Measurements from ENCODE around the gene RASSF5. TPM values are rescaled to one million over a fixed set of nuclear protein-coding genes. Genes with fewer than 3 reads are reported as not detected.

RASSF5 gene
- polyA plus RNA-seq, 1 donor from 2014 or later, result 4.0 TPM

DNA sequence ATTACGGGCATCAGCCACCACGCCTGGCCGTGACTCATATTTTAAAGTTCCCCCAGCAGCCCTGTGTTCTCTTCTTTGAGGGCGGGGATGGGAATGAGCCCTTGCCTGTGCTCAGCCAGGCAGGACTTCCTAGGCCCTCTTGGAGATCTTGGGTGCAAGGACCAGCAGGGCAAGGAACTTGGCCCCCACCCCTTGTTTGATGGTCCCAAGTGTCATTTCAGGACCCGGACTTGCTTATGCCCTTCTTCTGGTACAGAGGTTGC is 9.3 kb downstream of the RASSF5 start:
- Histone ChIP-seq H3K4me3 (ENCODE audit: low read length) (no peak overlapping the region), H3K79me2 (replicated peaks; ENCODE audit: insufficient read depth, low read length) (no peaks in the 10 kb centered on the region), H4K20me1 (ENCODE audit: insufficient read depth) (no peaks in the 10 kb centered on the region), H3K9me2 (ENCODE audit: insufficient read depth, low read length) (no peaks in the 10 kb centered on the region), H3F3A (ENCODE audit: insufficient read depth, low read length, poor library complexity, severe bottlenecking) (peaks cover 4% of the 10 kb centered on the region), H3K27me3 (ENCODE audit: insufficient read depth, low read depth, low read length) (no peaks in the 10 kb centered on the region), H3K27ac (ENCODE audit: low read length) (no peak overlapping the region), H3K9ac (ENCODE audit: low read length) (no peak overlapping the region), H2AFZ (ENCODE audit: low read depth, low read length) (no peak overlapping the region), H3K36me3 (ENCODE audit: insufficient read depth, low read length) (no peaks in the 10 kb centered on the region), H3K4me2 (ENCODE audit: low read length) (no peak overlapping the region), H3K9me3 (ENCODE audit: low read length) (no peaks in the 10 kb centered on the region)
- TF ChIP-seq, protein P1, sequence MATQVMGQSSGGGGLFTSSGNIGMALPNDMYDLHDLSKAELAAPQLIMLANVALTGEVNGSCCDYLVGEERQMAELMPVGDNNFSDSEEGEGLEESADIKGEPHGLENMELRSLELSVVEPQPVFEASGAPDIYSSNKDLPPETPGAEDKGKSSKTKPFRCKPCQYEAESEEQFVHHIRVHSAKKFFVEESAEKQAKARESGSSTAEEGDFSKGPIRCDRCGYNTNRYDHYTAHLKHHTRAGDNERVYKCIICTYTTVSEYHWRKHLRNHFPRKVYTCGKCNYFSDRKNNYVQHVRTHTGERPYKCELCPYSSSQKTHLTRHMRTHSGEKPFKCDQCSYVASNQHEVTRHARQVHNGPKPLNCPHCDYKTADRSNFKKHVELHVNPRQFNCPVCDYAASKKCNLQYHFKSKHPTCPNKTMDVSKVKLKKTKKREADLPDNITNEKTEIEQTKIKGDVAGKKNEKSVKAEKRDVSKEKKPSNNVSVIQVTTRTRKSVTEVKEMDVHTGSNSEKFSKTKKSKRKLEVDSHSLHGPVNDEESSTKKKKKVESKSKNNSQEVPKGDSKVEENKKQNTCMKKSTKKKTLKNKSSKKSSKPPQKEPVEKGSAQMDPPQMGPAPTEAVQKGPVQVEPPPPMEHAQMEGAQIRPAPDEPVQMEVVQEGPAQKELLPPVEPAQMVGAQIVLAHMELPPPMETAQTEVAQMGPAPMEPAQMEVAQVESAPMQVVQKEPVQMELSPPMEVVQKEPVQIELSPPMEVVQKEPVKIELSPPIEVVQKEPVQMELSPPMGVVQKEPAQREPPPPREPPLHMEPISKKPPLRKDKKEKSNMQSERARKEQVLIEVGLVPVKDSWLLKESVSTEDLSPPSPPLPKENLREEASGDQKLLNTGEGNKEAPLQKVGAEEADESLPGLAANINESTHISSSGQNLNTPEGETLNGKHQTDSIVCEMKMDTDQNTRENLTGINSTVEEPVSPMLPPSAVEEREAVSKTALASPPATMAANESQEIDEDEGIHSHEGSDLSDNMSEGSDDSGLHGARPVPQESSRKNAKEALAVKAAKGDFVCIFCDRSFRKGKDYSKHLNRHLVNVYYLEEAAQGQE (IDR thresholded peaks at IDR 0.05; ENCODE audit: borderline replicate concordance), result no peak
- no peak for TF ChIP-seq POLR2AphosphoS5 (IDR thresholded peaks at IDR 0.05)

DNA sequence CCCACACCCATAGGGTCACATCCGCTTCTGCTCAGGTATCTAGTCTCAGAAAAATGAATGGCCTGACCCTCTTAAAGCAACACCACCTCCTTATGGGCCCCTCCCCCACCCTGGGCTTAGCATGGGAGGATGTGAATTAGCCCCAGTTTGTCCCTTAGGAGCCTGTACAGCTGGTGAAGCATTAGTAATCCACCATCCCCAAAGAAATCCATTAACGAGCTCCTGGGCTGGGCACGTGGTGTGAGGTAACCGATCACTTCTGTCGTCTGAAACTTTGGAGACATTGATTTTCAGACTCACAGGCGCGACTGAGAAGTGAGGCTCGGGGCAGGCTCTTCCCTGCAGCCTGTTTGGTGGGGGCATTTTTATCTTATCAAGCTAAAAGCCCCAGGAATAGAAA is 10.5 kb downstream of the RASSF5 start:
- Histone ChIP-seq H3K27me3 (ENCODE audit: insufficient read depth, low read depth, low read length) (no peaks in the 10 kb centered on the region), H4K20me1 (ENCODE audit: insufficient read depth) (no peaks in the 10 kb centered on the region), H3F3A (ENCODE audit: insufficient read depth, low read length, poor library complexity, severe bottlenecking) (no peaks in the 10 kb centered on the region), H3K79me2 (replicated peaks; ENCODE audit: insufficient read depth, low read length) (no peaks in the 10 kb centered on the region), H3K4me2 (ENCODE audit: low read length) (no peak overlapping the region), H3K36me3 (ENCODE audit: insufficient read depth, low read length) (no peaks in the 10 kb centered on the region), H3K4me3 (ENCODE audit: low read length) (no peak overlapping the region), H2AFZ (ENCODE audit: low read depth, low read length) (no peak overlapping the region), H3K27ac (ENCODE audit: low read length) (no peak overlapping the region), H3K9me3 (ENCODE audit: low read length) (no peaks in the 10 kb centered on the region), H3K9ac (ENCODE audit: low read length) (no peak overlapping the region), H3K9me2 (ENCODE audit: insufficient read depth, low read length) (no peaks in the 10 kb centered on the region)
- TF ChIP-seq MXI1 (conservative IDR thresholded peaks at IDR 0.05; ENCODE audit: poor library complexity, severe bottlenecking), result no peak
- TF ChIP-seq POLR2AphosphoS5 (IDR thresholded peaks at IDR 0.05), result no peak
- TF ChIP-seq EZH2 (IDR thresholded peaks at IDR 0.05; ENCODE audit: borderline replicate concordance, insufficient read depth, low read length, poor library complexity, severe bottlenecking), result no peak
- no peak for TF ChIP-seq SMC3 (conservative IDR thresholded peaks at IDR 0.05; ENCODE audit: poor library complexity)
- TF ChIP-seq, protein P2, sequence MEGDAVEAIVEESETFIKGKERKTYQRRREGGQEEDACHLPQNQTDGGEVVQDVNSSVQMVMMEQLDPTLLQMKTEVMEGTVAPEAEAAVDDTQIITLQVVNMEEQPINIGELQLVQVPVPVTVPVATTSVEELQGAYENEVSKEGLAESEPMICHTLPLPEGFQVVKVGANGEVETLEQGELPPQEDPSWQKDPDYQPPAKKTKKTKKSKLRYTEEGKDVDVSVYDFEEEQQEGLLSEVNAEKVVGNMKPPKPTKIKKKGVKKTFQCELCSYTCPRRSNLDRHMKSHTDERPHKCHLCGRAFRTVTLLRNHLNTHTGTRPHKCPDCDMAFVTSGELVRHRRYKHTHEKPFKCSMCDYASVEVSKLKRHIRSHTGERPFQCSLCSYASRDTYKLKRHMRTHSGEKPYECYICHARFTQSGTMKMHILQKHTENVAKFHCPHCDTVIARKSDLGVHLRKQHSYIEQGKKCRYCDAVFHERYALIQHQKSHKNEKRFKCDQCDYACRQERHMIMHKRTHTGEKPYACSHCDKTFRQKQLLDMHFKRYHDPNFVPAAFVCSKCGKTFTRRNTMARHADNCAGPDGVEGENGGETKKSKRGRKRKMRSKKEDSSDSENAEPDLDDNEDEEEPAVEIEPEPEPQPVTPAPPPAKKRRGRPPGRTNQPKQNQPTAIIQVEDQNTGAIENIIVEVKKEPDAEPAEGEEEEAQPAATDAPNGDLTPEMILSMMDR (IDR thresholded peaks at IDR 0.05; ENCODE audit: poor library complexity, severe bottlenecking), result no peak

DNA sequence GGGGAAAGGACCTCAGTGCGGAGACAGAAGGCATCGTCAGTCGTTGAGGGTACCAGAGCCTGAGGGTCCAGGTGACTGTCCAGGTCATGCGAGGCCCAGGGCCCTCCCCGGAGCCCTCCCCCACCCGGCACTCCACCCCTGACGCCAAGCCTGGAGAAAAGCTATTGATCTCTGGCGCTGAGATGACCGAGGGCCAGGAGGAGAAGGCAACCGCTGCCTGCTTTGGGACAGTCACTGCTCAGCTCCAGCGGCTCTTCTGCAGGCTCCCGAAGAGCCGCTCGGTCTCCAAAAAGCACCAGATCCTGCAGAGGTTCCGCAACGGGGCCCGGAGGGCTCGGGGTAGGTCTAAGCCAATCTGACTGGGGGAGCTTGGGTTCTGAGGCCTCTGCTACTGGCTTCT is 10.9 kb downstream of the RASSF5 start:
- H3K9ac ChIP-seq (ENCODE audit: low read length), result no peak overlapping the region
- H3K27me3 ChIP-seq (ENCODE audit: insufficient read depth, low read depth, low read length), result no peaks in the 10 kb centered on the region
- no peaks in the 10 kb centered on the region for H3K79me2 ChIP-seq (replicated peaks; ENCODE audit: insufficient read depth, low read length)
- H2AFZ ChIP-seq (ENCODE audit: low read depth, low read length), result no peak overlapping the region
- no peaks in the 10 kb centered on the region for H3K9me2 ChIP-seq (ENCODE audit: insufficient read depth, low read length)
- H4K20me1 ChIP-seq (ENCODE audit: insufficient read depth), result no peaks in the 10 kb centered on the region
- H3K36me3 ChIP-seq (ENCODE audit: insufficient read depth, low read length), result no peaks in the 10 kb centered on the region
- no peak overlapping the region for H3K4me2 ChIP-seq (ENCODE audit: low read length)
- TF ChIP-seq, protein P2 (IDR thresholded peaks at IDR 0.05; ENCODE audit: poor library complexity, severe bottlenecking), result no peak
- TF ChIP-seq TAF1 (IDR thresholded peaks at IDR 0.05; ENCODE audit: low read depth) (no peak), RAD21 (conservative IDR thresholded peaks at IDR 0.05) (no peak), POLR2AphosphoS5 (IDR thresholded peaks at IDR 0.05) (no peak), EZH2 (IDR thresholded peaks at IDR 0.05; ENCODE audit: borderline replicate concordance, insufficient read depth, low read length, poor library complexity, severe bottlenecking) (no peak), EP300 (conservative IDR thresholded peaks at IDR 0.05; ENCODE audit: poor library complexity, severe bottlenecking) (no peak), SMC3 (conservative IDR thresholded peaks at IDR 0.05; ENCODE audit: poor library complexity) (no peak), MXI1 (conservative IDR thresholded peaks at IDR 0.05; ENCODE audit: poor library complexity, severe bottlenecking) (no peak)
- TF ChIP-seq, protein P1 (IDR thresholded peaks at IDR 0.05; ENCODE audit: borderline replicate concordance), result no peak
- no peaks in the 10 kb centered on the region for H3K9me3 ChIP-seq (ENCODE audit: low read length)
- H3K4me3 ChIP-seq (ENCODE audit: low read length), result no peak overlapping the region
- no peak overlapping the region for H3K27ac ChIP-seq (ENCODE audit: low read length)
- H3F3A ChIP-seq (ENCODE audit: insufficient read depth, low read length, poor library complexity, severe bottlenecking), result no peaks in the 10 kb centered on the region

Measured in neural cell (in vitro differentiated cells).